Activated CD8-positive, alpha-beta memory T cell treated with anti-CD3 and anti-CD28 coated beads for 4 hours (primary cell): ENCODE results near the gene DCX.

ENCODE experiments used
- DNase-seq, 2 donors: peaks; one replicate each; pipeline ENCODE4 v3.0.0-alpha.2; 2020; ENCODE audit warnings: low read depth in 2 of 2

Gene DCX

GRCh38 chrX:111308039-111308438 lies 104.0 kb downstream of the DCX start:
- no peak for DNase-seq

GRCh38 chrX:111302284-111302683 lies 109.7 kb downstream of the DCX start:
- DNase-seq = no peak

- no peak for DNase-seq
These were observed 123.2 kb downstream of the DCX start for GRCh38 chrX:111288841-111289240.

- DNase-seq = no peak
These were observed 127.2 kb downstream of the DCX start for GRCh38 chrX:111284631-111285293.

- DNase-seq = no peak
These were observed 128.5 kb downstream of the DCX start for GRCh38 chrX:111283446-111283845.

- no peak for DNase-seq
These were observed 129.0 kb downstream of the DCX start for GRCh38 chrX:111282991-111283390.

GRCh38 chrX:111282139-111282538 lies 129.9 kb downstream of the DCX start:
- no peak for DNase-seq

- no peak for DNase-seq
These were observed 141.7 kb downstream of the DCX start, which contains the start of gene CAPN6 for GRCh38 chrX:111270339-111270738. CAPN6 (minus strand) TSS chrX:111270483; CDS start chrX:111263936, 6,547 bp downstream.

GRCh38 chrX:111268506-111268905 lies 143.5 kb downstream of the DCX start:
- DNase-seq = no peak

GRCh38 chrX:111265486-111265885 lies 146.5 kb downstream of the DCX start:
- DNase-seq = no peak

- DNase-seq = no peak
These were observed 147.6 kb downstream of the DCX start for GRCh38 chrX:111264385-111264784.

- DNase-seq = no peak
These were observed 149.9 kb downstream of the DCX start for GRCh38 chrX:111262086-111262485.

GRCh38 chrX:111260451-111260850 lies 151.5 kb downstream of the DCX start:
- DNase-seq = no peak

- no peak for DNase-seq
These were observed 152.4 kb downstream of the DCX start for GRCh38 chrX:111259559-111259958.

- no peak for DNase-seq
These were observed 154.3 kb downstream of the DCX start for GRCh38 chrX:111257733-111258132.

- no peak for DNase-seq
These were observed 156.9 kb downstream of the DCX start for GRCh38 chrX:111254896-111255693.

- DNase-seq = no peak
These were observed 167.7 kb downstream of the DCX start for GRCh38 chrX:111244235-111244750.
